HFFc6 (cell line): ENCODE results near the gene PLXNA4. TPM values are rescaled to one million over a fixed set of nuclear protein-coding genes. Genes with fewer than 3 reads are reported as not detected.

ENCODE experiments used
- DNase-seq: peaks from one replicate; pipeline ENCODE4 v3.0.0-alpha.2; 2018
- H3K27ac Mint-ChIP-seq: 2 replicates; pipeline ENCODE4 v1.8.0; 2020; ENCODE audit warnings: mild to moderate bottlenecking, mixed read lengths
- H3K27me3 Mint-ChIP-seq: 2 replicates; pipeline ENCODE4 v1.8.0; 2021; ENCODE audit warnings: mild to moderate bottlenecking, moderate library complexity, mixed read lengths; ENCODE audit not compliant: insufficient read depth
- H3K36me3 Mint-ChIP-seq: 2 replicates; pipeline ENCODE4 v1.8.0; 2021; ENCODE audit warnings: low read depth, mixed read lengths
- H3K4me1 Mint-ChIP-seq: 2 replicates; pipeline ENCODE4 v1.8.0; 2020; ENCODE audit warnings: low read depth, mixed read lengths
- H3K4me3 Mint-ChIP-seq: 2 replicates; pipeline ENCODE4 v1.8.0; 2020; ENCODE audit warnings: mild to moderate bottlenecking, moderate library complexity, mixed read lengths
- H3K9me3 Mint-ChIP-seq: 2 replicates; pipeline ENCODE4 v1.8.0; 2020; ENCODE audit warnings: mild to moderate bottlenecking, mixed read lengths
- total RNA-seq, 6 experiments: library from RNA; stranded (reverse); fragmentation: NEBNext Ultra II Directional; extraction: Animal tissue kit (Norgen Biotek cat#: 25700); gene quantifications; 2 replicates in 1 of 6; 3 replicates in 5 of 6; pipeline ENCODE4 v1.2.3, GENCODE V29; 2021
- TF ChIP-seq, protein P1 (sequence below): fragments of 200-600 bp; sonication (generic); IDR thresholded peaks from 2 replicates; pipeline ENCODE4 v1.5.0; 2021; ENCODE audit warnings: antibody characterized with exemption, mild to moderate bottlenecking

Gene PLXNA4
- total RNA-seq, 6 experiments from 2014 or later: 0.02 to 0.14 (median 0.05) TPM; not detected in 2

DNA sequence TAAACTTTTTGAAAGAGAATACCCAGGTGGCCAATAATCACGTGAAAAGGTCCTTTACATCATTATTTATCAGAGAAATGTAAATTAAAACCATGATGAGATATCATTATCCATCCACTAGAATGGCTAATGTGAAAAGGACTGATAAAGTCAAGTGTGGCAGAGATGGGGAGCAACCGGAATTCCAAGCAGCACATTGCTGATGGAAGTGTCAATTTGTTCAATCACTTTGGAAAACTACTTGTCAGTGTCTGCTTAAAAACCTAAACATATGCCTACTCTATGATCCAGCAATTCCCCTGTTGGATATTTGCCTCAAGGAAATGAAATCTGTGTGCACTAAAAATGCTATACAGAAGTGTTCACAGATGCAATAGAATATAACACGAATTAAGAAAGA, 465.6 kb downstream of the PLXNA4 start:
- TF ChIP-seq, protein P1, sequence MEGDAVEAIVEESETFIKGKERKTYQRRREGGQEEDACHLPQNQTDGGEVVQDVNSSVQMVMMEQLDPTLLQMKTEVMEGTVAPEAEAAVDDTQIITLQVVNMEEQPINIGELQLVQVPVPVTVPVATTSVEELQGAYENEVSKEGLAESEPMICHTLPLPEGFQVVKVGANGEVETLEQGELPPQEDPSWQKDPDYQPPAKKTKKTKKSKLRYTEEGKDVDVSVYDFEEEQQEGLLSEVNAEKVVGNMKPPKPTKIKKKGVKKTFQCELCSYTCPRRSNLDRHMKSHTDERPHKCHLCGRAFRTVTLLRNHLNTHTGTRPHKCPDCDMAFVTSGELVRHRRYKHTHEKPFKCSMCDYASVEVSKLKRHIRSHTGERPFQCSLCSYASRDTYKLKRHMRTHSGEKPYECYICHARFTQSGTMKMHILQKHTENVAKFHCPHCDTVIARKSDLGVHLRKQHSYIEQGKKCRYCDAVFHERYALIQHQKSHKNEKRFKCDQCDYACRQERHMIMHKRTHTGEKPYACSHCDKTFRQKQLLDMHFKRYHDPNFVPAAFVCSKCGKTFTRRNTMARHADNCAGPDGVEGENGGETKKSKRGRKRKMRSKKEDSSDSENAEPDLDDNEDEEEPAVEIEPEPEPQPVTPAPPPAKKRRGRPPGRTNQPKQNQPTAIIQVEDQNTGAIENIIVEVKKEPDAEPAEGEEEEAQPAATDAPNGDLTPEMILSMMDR: no peak
- H3K27me3 Mint-ChIP-seq: peaks cover 11% of the 10 kb centered on the region
- no peaks in the 10 kb centered on the region for H3K36me3 Mint-ChIP-seq
- no peak overlapping the region for H3K4me3 Mint-ChIP-seq
- no peak overlapping the region for H3K27ac Mint-ChIP-seq
- DNase-seq: no peak
- H3K4me1 Mint-ChIP-seq: peaks cover 13% of the 10 kb centered on the region; the same call in 1 of the 2 replicates
- no peaks in the 10 kb centered on the region for H3K9me3 Mint-ChIP-seq

DNA sequence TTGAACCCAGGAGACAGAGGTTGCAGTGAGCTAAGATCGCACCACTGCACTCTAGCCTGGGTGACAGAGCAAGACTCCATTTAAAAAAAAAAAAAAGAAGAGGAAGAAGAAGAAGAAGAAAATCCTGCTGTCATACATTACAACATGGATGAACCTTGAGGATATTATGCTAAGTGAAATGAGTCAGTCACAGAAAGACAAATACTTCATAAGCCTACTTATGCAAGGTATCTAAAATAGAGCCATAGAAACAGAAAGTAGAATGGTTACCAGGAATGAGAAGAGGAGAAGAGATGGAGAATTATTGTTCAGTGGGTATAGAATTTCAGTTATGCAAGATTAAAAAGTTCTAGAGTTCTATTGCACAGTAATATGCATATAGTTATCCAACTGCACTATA, 466.5 kb downstream of the PLXNA4 start:
- no peak overlapping the region for H3K4me3 Mint-ChIP-seq
- peaks cover 3% of the 10 kb centered on the region; the same call in 1 of the 2 replicates for H3K4me1 Mint-ChIP-seq
- DNase-seq: no peak
- no peaks in the 10 kb centered on the region for H3K36me3 Mint-ChIP-seq
- peaks cover 14% of the 10 kb centered on the region for H3K27me3 Mint-ChIP-seq
- no peak overlapping the region for H3K27ac Mint-ChIP-seq
- TF ChIP-seq, protein P1: no peak
- no peaks in the 10 kb centered on the region for H3K9me3 Mint-ChIP-seq

DNA sequence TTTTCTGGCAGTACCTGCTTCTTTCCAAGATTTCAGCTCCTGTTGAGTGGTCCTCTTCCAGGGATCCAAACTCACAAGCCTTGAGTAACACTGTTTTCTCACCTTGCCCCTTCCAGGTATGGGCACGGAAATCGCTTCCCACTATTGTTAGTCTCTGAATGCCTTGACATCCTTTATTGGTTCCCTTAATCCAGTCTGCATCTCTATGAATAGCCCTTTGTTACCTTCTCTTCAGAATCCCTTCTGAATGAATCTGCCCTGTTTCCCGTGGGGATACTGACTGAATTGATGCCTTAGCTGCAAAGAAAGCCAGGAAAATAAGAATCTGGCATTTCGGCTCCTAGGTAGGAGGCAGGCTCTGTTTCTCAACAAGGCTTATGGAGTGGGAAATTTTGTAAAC, 467.7 kb downstream of the PLXNA4 start:
- Mint-ChIP-seq H3K36me3 (no peaks in the 10 kb centered on the region), H3K4me3 (no peak overlapping the region), H3K27me3 (peaks cover 16% of the 10 kb centered on the region), H3K4me1 (no peaks in the 10 kb centered on the region), H3K9me3 (no peaks in the 10 kb centered on the region), H3K27ac (no peak overlapping the region)
- TF ChIP-seq, protein P1: no peak
- no peak for DNase-seq

DNA sequence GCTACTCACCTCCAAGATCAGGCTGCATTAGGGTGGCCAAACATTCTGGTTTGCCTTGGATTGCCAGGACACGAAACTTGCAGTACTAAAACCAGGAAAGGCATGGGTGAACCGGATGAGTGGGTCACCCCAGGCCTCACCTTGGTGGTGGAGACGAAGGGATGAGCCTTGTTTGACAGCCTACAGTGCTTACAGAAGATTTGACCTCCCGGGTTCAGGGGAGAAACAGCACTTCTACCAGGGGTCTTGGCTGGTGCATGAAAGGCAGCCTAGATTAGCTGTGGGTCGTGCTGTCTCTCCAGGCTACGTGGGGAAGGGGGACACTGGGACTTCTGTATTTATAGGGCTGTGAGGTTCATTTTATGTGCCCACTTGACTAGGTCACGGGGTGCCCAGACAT, 469.8 kb downstream of the PLXNA4 start:
- no peaks in the 10 kb centered on the region for H3K4me1 Mint-ChIP-seq
- peaks cover 18% of the 10 kb centered on the region for H3K27me3 Mint-ChIP-seq
- no peaks in the 10 kb centered on the region for H3K9me3 Mint-ChIP-seq
- TF ChIP-seq, protein P1: no peak
- no peak overlapping the region for H3K27ac Mint-ChIP-seq
- no peaks in the 10 kb centered on the region for H3K36me3 Mint-ChIP-seq
- H3K4me3 Mint-ChIP-seq: no peak overlapping the region
- no peak for DNase-seq

DNA sequence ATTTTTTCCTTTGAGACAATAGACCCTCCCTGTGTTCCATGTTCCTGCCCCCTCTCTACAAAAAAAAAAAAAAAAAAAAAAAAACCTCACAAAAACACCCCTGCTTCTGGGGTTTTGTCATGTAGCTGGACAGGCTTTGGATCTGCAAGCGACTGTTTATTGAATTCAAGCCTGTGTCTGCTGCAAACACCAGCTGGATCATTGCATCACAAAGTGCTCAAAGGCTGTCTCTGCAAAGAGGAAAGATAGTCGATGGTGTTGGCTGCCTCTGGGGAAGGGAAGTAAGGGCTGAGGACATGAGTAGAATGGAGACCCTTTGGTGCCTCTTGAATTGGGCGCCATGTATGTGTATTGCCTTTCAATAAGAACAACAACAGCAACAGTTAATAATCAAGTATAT, 471.2 kb downstream of the PLXNA4 start:
- no peaks in the 10 kb centered on the region for H3K9me3 Mint-ChIP-seq
- no peak overlapping the region for H3K27ac Mint-ChIP-seq
- DNase-seq: no peak
- H3K4me3 Mint-ChIP-seq: no peak overlapping the region
- H3K4me1 Mint-ChIP-seq: no peaks in the 10 kb centered on the region
- TF ChIP-seq, protein P1: no peak
- peaks cover 22% of the 10 kb centered on the region for H3K27me3 Mint-ChIP-seq
- H3K36me3 Mint-ChIP-seq: no peaks in the 10 kb centered on the region

DNA sequence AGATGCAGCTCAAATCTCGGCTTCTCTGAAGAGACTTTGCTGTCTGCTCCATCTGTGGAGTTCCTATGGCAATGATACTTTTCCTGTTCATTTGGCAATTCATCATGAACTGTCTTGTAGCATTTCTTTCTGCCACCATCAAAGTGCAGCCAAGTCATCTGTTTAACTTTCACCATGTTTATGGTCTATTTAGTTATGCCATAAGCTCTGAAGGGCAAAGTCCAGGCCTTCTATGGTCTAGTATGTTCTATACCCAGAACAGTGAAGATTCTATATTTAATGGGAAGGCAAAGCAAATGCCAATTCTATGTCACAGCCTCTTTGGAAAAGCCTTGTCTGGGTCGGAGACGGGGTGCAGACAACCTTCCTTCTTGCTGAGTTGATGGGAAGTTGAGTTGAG, 472.6 kb downstream of the PLXNA4 start:
- TF ChIP-seq, protein P1: no peak
- Mint-ChIP-seq H3K4me3 (no peak overlapping the region), H3K27ac (no peak overlapping the region), H3K4me1 (no peaks in the 10 kb centered on the region), H3K9me3 (no peaks in the 10 kb centered on the region), H3K27me3 (peaks cover 22% of the 10 kb centered on the region), H3K36me3 (no peaks in the 10 kb centered on the region)
- DNase-seq: no peak
